BJ (cell line): ENCODE measurements around the gene ASB1. TPM values are rescaled to one million over a fixed set of nuclear protein-coding genes. Genes with fewer than 3 reads are reported as not detected.

Experiments
- polyA plus RNA-seq: library from polyadenylated mRNA; depleted of rRNA; stranded (reverse); fragments of >200 nt; gene quantifications from 2 replicates; pipeline ENCODE4 v1.2.3, GENCODE V29; 2011; rRNA removed
- small RNA-seq: library from RNA; depleted of rRNA; stranded (forward); fragments of <200 nt; gene quantifications from one replicate; pipeline ENCODE3, GENCODE V24; 2012; ENCODE audit warnings: low replicate concordance, low read depth; ENCODE audit not compliant: insufficient read length

The ASB1 gene
- polyA plus RNA-seq, 1 experiment: 33.4 TPM

Small RNAs within 50 kb of the gene (small RNA-seq; reads per million reads assigned to genes)
- gene RNU6-234P: not detected

Other genes starting within 250 kb of the ASB1 start
- 28.4 and 31.1 TPM in 2 replicates for gene ILKAP, start 223.2 kb upstream of the ASB1 start, polyA plus RNA-seq
- gene HES6, start 186.9 kb upstream of the ASB1 start, polyA plus RNA-seq: 0.93 and 1.7 TPM in 2 replicates
- 2.6 and 3.1 TPM in 2 replicates for gene PER2, start 138.3 kb upstream of the ASB1 start, polyA plus RNA-seq
- gene TRAF3IP1, start 106.4 kb upstream of the ASB1 start, polyA plus RNA-seq: 4.9 and 5.8 TPM in 2 replicates